B cell (primary cell): ENCODE measurements around the gene CFAP100.

Experiments
- EZH2 ChIP-seq: IDR thresholded peaks from 2 replicates; pipeline ENCODE4 v1.6.1; 2012; ENCODE audit warnings: borderline replicate concordance, low read depth, mild to moderate bottlenecking, moderate library complexity, low read length; ENCODE audit not compliant: insufficient read depth, poor library complexity, severe bottlenecking
- TF ChIP-seq, protein P1 (sequence below): fragments of 200-600 bp; IDR thresholded peaks from one replicate; pipeline ENCODE4 v1.8.0; 2022; ENCODE audit warnings: antibody characterized with exemption, mild to moderate bottlenecking

DNA sequence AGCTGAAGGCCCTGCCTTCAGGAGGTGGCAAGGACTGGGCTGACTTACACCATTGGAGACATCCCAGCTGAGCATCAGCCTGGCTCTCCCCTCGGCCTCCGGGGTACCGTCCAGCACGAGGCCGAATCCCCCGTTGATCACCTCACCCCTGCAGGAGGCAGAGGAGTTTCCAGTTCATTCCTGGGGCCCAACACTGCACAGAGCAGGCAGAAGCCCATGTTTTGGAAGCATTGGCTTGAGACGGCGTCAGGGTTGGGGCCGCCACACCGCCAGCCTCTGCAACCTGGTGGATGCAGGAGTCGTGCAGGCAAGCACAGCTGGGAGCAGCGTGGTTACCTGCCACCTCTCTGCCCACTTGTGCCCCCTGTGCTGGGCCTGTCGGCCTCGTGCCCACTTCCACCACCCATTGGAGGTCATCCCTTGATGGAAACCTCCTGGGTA is 88.6 kb downstream of the CFAP100 start:
- TF ChIP-seq, protein P1, sequence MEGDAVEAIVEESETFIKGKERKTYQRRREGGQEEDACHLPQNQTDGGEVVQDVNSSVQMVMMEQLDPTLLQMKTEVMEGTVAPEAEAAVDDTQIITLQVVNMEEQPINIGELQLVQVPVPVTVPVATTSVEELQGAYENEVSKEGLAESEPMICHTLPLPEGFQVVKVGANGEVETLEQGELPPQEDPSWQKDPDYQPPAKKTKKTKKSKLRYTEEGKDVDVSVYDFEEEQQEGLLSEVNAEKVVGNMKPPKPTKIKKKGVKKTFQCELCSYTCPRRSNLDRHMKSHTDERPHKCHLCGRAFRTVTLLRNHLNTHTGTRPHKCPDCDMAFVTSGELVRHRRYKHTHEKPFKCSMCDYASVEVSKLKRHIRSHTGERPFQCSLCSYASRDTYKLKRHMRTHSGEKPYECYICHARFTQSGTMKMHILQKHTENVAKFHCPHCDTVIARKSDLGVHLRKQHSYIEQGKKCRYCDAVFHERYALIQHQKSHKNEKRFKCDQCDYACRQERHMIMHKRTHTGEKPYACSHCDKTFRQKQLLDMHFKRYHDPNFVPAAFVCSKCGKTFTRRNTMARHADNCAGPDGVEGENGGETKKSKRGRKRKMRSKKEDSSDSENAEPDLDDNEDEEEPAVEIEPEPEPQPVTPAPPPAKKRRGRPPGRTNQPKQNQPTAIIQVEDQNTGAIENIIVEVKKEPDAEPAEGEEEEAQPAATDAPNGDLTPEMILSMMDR: no peak
- no peak for TF ChIP-seq EZH2
